GM08714 (cell line): ENCODE results near the gene CSNK1D.

Source experiments
- H3K4me3 ChIP-seq: fragments of 200-500 bp; sonication (Bioruptor generic); 2 replicates; pipeline ENCODE4 v1.5.1; 2014; ENCODE audit warnings: mild to moderate bottlenecking, low read length, inconsistent platforms
- ZNF274 ChIP-seq: IDR thresholded peaks from 2 replicates; pipeline ENCODE4 v1.6.1; 2012; ENCODE audit warnings: mild to moderate bottlenecking, low read depth, low read length

Gene CSNK1D

GRCh38 chr17:82226809-82227628 lies 46.5 kb downstream of the CSNK1D start:
- H3K4me3 ChIP-seq, result no peak overlapping the region
- no peak for TF ChIP-seq ZNF274

- TF ChIP-seq ZNF274, result no peak
- no peak overlapping the region for H3K4me3 ChIP-seq
Measured at GRCh38 chr17:82226146-82226808, 47.2 kb downstream of the CSNK1D start.

- no peak overlapping the region for H3K4me3 ChIP-seq
- TF ChIP-seq ZNF274, result no peak
Measured at GRCh38 chr17:82225368-82226029, 48.0 kb downstream of the CSNK1D start.

- TF ChIP-seq ZNF274, result no peak
Measured at GRCh38 chr17:82224666-82225065, 48.8 kb downstream of the CSNK1D start.

GRCh38 chr17:82223517-82223916 lies 50.0 kb downstream of the CSNK1D start:
- no peak overlapping the region for H3K4me3 ChIP-seq
- no peak for TF ChIP-seq ZNF274

More at GRCh38 chr17:82224666-82225065, 48.8 kb downstream of the CSNK1D start:
- no peak overlapping the region for H3K4me3 ChIP-seq

GRCh38 chr17:82222816-82223215 lies 50.7 kb downstream of the CSNK1D start:
- no peak overlapping the region for H3K4me3 ChIP-seq
- TF ChIP-seq ZNF274, result no peak

GRCh38 chr17:82221341-82221902 lies 52.1 kb downstream of the CSNK1D start:
- H3K4me3 ChIP-seq, result no peak overlapping the region
- TF ChIP-seq ZNF274, result no peak

GRCh38 chr17:82219753-82220709 lies 53.5 kb downstream of the CSNK1D start:
- H3K4me3 ChIP-seq, result no peak overlapping the region
- no peak for TF ChIP-seq ZNF274

GRCh38 chr17:82219083-82219482 lies 54.4 kb downstream of the CSNK1D start:
- no peak for TF ChIP-seq ZNF274
- no peak overlapping the region for H3K4me3 ChIP-seq

- TF ChIP-seq ZNF274, result no peak
- no peak overlapping the region for H3K4me3 ChIP-seq
Measured at GRCh38 chr17:82218349-82219075, 55.0 kb downstream of the CSNK1D start.

GRCh38 chr17:82217530-82218204 lies 55.8 kb downstream of the CSNK1D start:
- TF ChIP-seq ZNF274, result no peak
- H3K4me3 ChIP-seq, result no peak overlapping the region

- TF ChIP-seq ZNF274, result no peak
- no peak overlapping the region for H3K4me3 ChIP-seq
Measured at GRCh38 chr17:82217120-82217529, 56.4 kb downstream of the CSNK1D start.
